GM18909 (cell line): Measurements from ENCODE around the gene GPR171.

Source experiments
- ATAC-seq: cut with Tn5 transposase; IDR thresholded peaks from one replicate; pipeline ENCODE4 v1.9.1; 2021; ENCODE audit warnings: mild to moderate bottlenecking; ENCODE audit not compliant: unreplicated experiment, poor library complexity

Gene GPR171

DNA sequence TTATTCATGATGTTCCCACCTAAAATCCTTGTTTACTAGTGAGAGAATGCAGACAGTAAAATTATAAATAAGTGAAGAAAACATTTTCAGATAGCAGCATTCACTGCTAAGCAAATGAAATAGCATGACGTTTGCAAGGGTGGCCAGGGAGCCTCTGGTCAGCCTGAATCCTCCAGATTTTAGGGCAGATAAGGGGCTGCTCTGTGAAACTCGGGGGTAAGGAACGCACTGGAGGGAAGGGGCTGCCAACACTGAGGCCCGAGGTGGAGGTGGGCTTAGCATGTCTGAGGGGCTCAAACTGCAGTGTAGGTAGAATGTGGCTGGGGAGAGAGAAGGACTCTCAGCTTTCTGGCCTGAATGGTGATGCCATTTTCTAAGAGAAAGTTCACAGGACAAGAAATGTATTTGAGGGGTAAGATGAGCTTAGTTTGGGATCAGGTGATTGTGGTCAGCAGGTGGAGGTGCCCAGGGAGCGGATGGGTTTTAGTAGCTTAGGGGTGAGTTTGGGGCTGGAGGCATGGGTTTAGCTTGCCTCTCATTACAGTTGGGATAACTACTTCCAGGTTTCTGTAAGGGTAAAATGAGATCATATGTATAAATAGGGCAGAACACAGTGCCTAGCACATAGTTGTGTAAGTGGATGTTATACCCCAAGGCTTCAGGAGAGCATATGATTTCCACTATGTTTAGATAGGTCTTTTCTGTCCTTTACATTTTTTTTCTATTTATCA, 20.5 kb downstream of the GPR171 start:
- ATAC-seq = no peak

DNA sequence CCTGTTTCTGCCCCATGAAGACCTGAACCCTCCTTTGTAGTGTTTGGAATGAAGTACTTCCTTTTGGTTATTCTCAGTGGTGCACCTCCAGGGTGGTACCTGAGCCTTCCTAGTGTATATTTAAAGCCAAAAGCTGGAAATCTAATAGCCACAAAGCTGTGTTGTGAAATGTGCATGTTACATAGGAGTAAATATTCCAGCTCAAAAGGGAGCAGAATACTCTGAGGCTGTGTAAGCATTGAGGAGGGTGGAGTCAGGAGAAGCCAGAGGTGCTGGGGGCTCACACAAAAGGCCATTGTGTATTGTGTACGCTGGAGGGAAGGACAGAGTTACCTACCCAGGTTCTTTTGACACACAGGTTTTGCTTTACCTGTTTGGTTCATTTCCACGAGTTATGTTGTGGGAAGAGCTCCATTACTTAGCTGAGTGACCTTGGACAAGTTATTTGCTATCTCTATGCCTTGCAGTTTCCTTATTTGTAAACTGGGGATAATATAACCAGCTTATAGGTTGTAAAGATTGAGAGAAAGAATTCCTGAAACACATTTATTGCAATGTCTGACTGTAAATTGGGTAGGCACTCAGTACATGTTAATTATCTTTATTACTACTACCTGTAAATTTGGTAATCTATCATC, 24.7 kb downstream of the GPR171 start:
- no peak for ATAC-seq

DNA sequence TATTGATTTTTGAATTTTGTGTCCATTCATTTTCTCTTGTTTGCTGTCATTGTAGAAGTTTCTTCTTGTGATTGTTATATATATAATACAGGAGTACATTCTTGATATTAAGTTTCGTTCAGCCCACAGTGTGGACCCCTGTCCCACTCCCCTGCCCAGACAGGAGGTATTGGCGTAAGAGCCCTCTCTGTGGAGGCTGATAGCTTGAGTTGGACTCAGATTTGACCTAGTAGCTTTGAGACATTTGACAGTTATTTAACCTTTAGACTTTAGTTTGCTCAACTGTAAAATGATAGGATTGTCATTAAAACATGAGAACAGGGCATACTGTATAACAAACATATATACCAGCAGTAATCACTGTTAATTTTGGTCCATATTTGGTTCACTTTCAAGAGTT, 27.1 kb downstream of the GPR171 start:
- no peak for ATAC-seq

DNA sequence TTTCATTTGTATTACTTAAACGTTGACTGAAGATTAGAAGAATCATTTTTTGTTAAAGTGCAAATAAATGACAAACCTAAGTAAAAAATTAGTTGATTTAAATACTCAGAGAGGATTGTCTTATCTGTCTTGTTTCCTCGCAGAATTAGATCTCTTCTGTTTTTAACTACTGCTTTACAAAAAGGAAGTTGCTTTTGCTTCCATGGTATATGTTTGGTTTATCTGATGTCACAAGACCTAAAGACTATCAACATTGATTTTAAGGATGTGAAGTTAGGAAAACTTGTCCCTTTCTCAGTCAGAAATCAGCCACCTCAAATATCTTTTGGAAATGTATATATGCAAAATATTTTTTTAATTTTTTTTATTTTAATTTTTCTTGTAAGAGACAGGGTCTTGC, 28.7 kb downstream of the GPR171 start:
- ATAC-seq = no peak

DNA sequence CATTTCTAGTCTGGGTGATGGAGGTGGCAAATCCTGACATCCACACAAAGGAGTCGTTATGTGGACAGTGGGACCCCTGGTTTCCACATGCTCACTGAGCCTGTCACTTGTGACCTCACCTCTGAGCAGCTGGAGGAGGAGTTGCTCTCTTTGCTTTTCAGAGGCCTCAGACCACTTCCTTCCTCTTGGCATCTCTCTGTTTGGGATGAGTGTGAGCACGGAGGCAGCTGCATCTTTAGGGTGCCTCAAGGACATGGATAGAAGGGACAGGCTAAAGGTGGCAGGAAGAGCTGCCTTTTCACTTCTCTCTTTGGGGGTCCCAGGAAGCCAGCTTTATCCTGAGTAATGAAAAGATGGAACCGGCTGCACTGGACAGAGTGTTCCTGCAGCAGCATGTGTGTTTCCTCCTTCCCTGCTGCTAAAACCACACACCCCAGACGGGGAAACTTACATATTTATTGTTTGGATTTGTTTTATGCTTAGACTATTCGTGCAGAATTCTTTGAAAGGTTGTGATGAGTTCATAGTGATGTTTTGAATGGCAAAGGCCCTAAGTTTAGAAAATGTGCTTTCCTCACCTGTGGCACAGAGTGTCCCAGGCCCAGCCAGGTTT, 31.8 kb downstream of the GPR171 start:
- ATAC-seq = peak; percentile 72

DNA sequence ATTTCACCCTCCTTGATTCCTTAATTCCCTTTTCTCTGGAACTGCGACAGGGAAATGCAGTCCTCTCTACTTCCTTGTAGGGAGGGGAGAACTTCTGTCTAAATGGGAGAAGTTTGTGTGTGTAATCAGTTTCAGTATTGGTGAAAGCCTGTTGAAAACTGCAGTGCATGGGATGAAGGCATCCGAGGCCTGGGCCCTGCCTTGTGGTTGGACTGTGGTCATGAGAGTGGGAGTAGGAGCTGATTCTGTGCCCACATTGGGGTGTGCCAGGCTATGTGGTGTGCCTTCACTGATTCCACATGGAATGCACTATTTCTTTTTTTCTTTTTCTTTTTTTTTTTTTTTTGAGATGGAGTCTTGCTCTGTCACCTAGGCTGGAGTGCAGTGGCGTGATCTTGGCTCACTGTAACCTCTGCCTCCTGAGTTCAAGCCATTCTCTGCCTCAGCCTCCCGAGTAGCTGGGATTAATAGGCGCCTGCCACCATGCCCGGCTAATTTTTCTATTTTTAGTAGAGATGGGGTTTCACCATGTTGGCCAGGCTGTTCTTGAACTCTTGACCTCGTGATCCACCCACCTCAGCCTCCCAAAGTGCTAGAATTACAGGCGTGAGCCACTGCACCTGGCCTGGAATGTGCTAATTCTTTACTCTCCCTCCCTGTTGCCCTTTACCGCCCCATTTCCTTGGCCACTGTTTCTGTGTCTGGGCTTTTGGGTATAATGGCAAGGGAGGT, 32.9 kb downstream of the GPR171 start:
- ATAC-seq = peak; percentile 30

DNA sequence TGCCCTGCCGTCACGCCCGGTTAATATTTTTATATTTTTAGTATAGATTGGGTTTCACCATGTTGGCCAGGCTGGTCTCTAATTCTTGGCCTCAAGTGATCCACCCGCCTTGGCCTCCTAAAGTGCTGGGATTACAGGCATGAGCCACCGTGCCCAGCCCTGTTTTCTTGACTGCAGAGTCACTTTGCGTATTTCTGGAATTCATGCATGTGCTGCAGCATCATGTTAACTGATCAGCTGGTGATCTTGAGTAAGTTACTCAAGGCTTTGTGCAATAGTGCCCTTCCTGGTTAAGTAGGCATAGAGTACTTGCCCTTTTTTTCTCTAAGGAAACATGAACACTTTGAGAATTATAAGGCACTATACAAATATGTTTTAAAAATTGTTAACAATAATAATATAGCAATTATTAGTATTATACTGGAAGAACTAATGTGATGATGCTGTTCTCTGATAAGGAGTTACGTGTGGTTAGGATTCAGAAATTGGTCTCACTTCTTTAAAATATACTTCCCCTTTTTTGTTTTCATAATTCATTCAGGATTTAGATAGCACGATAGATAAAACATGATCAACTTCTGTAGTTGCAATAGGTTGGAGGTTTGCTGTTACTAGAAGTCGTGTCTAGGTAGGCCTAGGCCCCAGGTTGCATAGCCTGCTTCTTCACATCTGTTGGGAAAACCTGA, 33.6 kb downstream of the GPR171 start:
- ATAC-seq = peak; percentile 44

DNA sequence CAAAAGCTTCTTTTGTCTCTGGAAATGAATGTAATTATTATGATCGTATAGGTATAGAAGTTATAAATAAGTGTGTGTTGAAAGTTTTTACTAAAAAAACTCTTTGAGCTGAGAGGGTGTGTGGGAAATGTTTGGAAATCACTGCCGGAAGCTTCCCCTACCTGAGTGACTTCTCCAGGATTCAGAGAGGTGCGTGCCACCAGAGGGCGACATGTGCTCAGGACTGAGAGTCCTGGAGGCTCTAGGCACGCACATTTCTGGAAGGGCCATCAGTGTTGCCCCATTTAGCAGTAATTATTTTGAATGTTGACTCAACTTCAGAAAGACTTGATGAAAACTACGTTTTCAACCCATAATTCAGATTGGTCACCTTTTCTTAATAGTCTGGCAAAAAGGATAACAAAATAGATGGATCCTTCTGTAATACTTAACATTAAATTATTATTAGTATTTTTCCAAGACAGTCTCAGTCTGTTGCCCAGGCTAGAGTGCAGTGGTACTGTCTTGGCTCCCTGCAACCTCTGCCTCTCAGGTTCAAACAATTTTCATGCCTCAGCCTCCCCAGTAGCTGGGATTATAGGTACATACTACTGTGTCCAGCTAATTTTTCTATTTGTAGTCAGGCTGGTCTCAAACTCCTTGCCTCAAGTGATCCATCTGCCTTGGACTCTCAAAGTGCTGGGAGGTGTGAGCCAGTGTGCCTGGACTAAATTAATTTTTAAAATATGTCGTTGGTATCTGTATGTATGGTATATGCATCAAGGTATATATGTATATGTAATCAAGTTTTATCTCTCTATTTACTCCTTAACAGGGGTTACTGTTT, 34.5 kb downstream of the GPR171 start:
- peak; percentile 62 for ATAC-seq

DNA sequence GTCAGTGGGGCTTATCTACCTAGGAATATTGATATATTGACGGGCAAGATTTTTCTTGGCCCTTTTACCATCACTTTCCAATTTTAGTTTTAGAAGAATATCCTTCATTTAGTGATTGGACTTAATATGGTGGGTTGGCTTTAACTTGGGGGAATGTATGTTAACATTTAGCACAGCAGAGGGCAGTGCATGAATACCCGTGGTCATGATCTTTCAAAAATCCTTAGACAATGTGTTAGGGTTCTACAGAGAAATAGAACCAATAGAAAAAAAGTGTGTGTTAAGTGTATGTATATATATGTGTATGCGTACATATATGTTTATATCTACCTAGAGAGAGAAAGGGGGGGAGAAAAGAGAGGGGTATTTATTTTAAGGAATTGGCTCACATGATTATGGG, 36.9 kb downstream of the GPR171 start:
- no peak for ATAC-seq

DNA sequence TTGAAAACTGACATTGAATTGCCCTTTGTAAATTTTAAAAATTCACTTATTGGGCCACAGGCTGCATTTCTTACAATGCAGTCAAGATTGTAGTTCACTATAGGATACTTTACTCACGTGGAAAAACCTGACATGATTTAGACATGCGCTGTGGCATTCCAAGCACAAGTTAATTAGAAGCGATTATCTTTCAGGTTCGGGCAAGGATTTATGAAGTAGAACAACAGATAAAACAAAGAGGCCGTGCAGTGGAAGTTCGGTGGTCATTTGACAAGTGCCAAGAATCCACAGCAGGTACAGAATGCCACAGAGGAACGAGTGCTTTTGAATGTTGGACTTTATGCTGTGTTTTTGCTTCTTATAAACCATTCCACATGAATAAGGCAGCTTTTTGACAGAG, 37.8 kb downstream of the GPR171 start:
- ATAC-seq = no peak

DNA sequence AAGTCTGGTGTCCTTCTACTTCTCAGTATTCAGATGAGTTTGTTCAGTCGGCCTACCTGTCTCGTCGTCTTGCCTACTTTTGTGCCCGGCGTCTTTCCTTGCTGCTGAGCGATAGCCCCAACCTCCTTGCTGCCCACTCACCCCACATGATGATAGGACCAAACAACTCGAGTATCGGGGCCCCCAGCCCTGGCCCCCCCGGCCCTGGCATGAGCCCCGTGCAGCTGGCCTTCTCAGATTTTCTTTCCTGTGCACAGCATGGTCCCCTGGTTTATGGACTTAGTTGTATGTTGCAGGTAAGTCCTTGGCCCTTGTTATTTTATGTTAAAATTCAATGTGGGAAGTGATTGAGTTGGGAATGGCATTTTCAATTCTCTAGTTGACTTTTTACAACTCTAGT, 43.2 kb downstream of the GPR171 start:
- ATAC-seq = no peak

DNA sequence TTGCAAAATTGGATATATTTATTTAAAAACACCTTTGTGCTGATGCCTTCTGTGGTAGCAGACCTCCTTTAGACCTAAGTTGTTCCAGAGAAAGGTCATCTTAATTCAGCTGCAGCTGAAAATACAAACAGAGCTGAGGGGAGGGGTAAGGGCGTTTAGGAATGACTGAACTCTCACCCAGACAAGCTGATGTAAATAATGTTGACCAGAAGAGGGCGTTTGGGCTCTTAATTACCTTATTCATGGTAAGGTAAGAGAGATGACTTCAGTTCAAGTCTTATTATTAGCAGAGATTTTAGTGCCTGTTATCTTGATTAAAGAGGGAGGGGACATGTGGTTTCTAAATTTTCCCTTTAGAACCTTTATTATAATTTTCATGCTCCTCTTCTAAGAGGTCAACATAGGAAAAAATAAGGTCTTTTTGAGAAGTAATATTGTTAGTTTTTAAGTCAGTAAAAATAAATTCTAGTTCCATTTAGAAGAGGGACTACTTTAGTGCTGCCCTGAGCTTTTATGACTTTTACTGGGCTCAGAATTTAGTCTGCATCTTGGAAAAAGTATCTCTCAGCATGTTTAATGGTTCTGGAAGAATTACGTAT, 46.3 kb downstream of the GPR171 start:
- peak; percentile 85 for ATAC-seq

DNA sequence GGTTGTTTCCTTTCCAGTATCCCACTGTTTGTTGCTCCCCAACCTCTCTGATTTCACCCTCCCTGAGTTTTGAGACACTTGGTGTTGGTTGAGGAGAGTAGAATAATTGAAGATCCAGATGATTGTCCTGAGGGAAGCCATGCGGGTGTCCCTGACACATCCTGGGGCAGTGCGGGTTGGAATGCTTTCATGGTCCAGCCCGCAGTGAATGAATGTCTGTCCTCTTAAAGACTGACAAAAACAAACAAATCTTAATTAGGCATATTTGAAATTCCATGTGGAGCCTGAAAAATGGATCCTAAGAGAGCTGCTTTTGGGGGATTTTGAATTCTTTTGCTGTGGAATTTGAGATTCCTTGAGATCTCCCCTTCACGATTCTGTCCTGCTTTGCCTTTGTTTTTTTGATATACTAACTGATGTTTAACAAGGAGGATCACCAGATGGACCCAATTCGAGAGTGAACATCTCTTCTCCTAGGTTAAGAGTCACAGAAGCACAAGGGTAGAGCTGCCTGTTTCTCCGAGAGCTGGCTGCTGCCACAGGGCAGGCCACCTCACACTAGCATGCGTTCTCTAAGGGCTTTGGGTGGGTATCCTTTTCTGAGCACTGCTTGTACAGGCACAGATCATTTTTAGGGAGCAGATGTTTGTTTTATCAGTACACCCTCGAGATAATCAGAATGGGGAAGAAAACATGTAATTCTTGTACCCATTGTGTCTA, 47.4 kb downstream of the GPR171 start:
- no peak for ATAC-seq

DNA sequence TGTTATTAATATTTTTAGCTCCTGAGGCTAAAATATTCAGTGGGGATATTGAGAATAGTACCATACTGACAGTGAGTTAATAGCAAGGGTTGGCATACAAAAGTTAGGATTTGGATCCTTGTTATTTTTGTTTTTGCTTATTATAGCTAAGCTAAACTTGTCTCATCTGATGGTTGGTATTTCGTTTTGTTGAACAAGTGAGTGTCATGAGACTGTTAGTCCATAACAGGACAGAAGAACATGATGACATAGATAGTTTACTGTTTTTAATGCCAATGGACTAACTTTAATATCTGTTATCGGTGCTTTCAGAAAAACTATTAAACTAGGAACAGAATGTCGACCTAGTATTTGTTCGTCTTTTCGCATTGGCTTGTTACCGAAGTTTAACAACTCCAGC, 48.5 kb downstream of the GPR171 start:
- ATAC-seq = no peak

DNA sequence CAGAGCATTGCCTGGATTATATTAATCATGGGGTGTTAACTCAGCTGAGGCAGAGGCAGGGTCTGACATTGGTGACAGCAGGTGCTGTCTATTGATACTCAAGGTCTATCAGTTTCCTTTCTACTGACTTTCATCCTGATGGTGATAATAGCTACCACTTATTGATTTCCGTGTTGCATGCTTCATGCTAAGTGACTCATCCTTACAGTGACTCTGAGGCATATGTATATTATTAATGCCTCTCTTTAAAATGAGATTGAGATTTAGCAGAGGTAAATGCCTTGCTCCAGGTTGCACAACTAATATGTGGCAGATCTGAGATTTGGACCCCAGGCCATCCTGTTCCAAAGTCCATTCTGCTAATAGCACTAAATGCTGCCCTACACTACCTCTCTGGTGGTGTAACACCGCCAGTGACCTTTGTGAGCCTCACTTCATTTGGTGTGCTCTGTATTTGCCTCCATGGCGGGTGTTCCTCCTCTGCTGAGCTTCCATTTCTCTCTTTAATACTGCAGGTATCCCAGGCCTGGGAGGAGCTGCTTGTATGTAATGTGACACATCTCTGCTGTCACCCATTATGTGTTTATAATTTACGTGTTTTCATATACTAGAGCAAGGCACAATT, 50.4 kb downstream of the GPR171 start:
- ATAC-seq = no peak
